PFSK-1 (cell line): ENCODE results near the gene RBM34.

Source experiments
- POLR2AphosphoS5 ChIP-seq: IDR thresholded peaks from 2 replicates; pipeline ENCODE4 v1.6.1; 2012; ENCODE audit warnings: low read depth, mild to moderate bottlenecking, control low read depth, low read length, moderate library complexity
- SIN3A ChIP-seq: IDR thresholded peaks from 2 replicates; pipeline ENCODE4 v1.6.1; 2012; ENCODE audit warnings: mild to moderate bottlenecking, low read length, moderate library complexity, borderline replicate concordance; ENCODE audit not compliant: insufficient read depth
- TAF1 ChIP-seq: IDR thresholded peaks from 2 replicates; pipeline ENCODE4 v1.6.1; 2012; ENCODE audit warnings: low read length, control low read depth, borderline replicate concordance; ENCODE audit not compliant: insufficient read depth

GRCh38 chr1:235147269-235147668 lies 13.8 kb downstream of the RBM34 start:
- TF ChIP-seq POLR2AphosphoS5 (no peak), SIN3A (no peak), TAF1 (no peak)
